ENCODE data around the gene CKB. TPM values are rescaled to one million over a fixed set of nuclear protein-coding genes. Genes with fewer than 3 reads are reported as not detected.

The CKB gene
- total RNA-seq, 2 donors from 2014 or later: 602 to 920 TPM

- Histone ChIP-seq H3K9me3 (ENCODE audit: control insufficient read depth, low read length) (no peaks in the 10 kb centered on the region), H3K27me3 (ENCODE audit: control insufficient read depth, insufficient read depth, low read length, poor library complexity, severe bottlenecking) (no peaks in the 10 kb centered on the region), H3K4me3 (ENCODE audit: low read length) (no peak overlapping the region), H3K4me1 (ENCODE audit: control insufficient read depth, insufficient read depth, low read length) (peaks cover 11% of the 10 kb centered on the region), H3K9ac (ENCODE audit: extremely low read depth, low read length, poor library complexity, severe bottlenecking) (no peak overlapping the region), H3K27ac (ENCODE audit: low read depth, low read length) (peak overlapping the region; percentile 100), H3K36me3 (ENCODE audit: control insufficient read depth, insufficient read depth, low read length) (no peaks in the 10 kb centered on the region)
- H3K4me1 Mint-ChIP-seq: no peaks in the 10 kb centered on the region
- no peaks in the 10 kb centered on the region for H3K36me3 Mint-ChIP-seq (ENCODE audit: low read depth)
- H3K27me3 Mint-ChIP-seq (ENCODE audit: insufficient read depth): peaks cover 3% of the 10 kb centered on the region
- DNase-seq: no peak
- TF ChIP-seq CTCF (conservative IDR thresholded peaks at IDR 0.05): no peak
- WGBS, 2 experiments (ENCODE audit: insufficient coverage in 1 of 2, insufficient read length in 1 of 2): 83 to 88% methylated on average over 13 to 16 of the region's 17 CpGs
- no peak overlapping the region for H3K4me3 Mint-ChIP-seq
- H3K27ac Mint-ChIP-seq: no peak overlapping the region
- H3K9me3 Mint-ChIP-seq: no peaks in the 10 kb centered on the region
Observed at GRCh38 chr14:103540821-103541708, 18.4 kb upstream of the CKB start.

- Mint-ChIP-seq H3K4me3 (no peak overlapping the region), H3K9me3 (no peaks in the 10 kb centered on the region), H3K36me3 (ENCODE audit: low read depth) (no peaks in the 10 kb centered on the region), H3K27me3 (ENCODE audit: insufficient read depth) (peaks cover 3% of the 10 kb centered on the region), H3K27ac (no peak overlapping the region), H3K4me1 (no peaks in the 10 kb centered on the region)
- no peaks in the 10 kb centered on the region for H3K36me3 ChIP-seq (ENCODE audit: control insufficient read depth, insufficient read depth, low read length)
- 86 to 94% methylated on average over 11 to 28 of the region's 28 CpGs for WGBS, 2 experiments (ENCODE audit: insufficient coverage in 1 of 2, insufficient read length in 1 of 2)
- peaks cover 11% of the 10 kb centered on the region for H3K4me1 ChIP-seq (ENCODE audit: control insufficient read depth, insufficient read depth, low read length)
- H3K27ac ChIP-seq (ENCODE audit: low read depth, low read length): peak overlapping the region; percentile 38
- H3K9ac ChIP-seq (ENCODE audit: extremely low read depth, low read length, poor library complexity, severe bottlenecking): no peak overlapping the region
- no peak overlapping the region for H3K4me3 ChIP-seq (ENCODE audit: low read length)
- no peaks in the 10 kb centered on the region for H3K9me3 ChIP-seq (ENCODE audit: control insufficient read depth, low read length)
- H3K27me3 ChIP-seq (ENCODE audit: control insufficient read depth, insufficient read depth, low read length, poor library complexity, severe bottlenecking): no peaks in the 10 kb centered on the region
- no peak for DNase-seq
- TF ChIP-seq CTCF (conservative IDR thresholded peaks at IDR 0.05): peak; percentile 48
Observed at GRCh38 chr14:103539056-103539825, 16.6 kb upstream of the CKB start.

GRCh38 chr14:103538291-103539055 lies 15.8 kb upstream of the CKB start:
- no peaks in the 10 kb centered on the region for H3K4me1 Mint-ChIP-seq
- no peak for DNase-seq
- H3K27ac Mint-ChIP-seq: no peak overlapping the region
- peak overlapping the region; percentile 38 for H3K27ac ChIP-seq (ENCODE audit: low read depth, low read length)
- 85 to 94% methylated on average over 15 to 30 of the region's 30 CpGs for WGBS, 2 experiments (ENCODE audit: insufficient coverage in 1 of 2, insufficient read length in 1 of 2)
- TF ChIP-seq CTCF (conservative IDR thresholded peaks at IDR 0.05): no peak
- no peak overlapping the region for H3K4me3 ChIP-seq (ENCODE audit: low read length)
- no peaks in the 10 kb centered on the region for H3K36me3 ChIP-seq (ENCODE audit: control insufficient read depth, insufficient read depth, low read length)
- H3K36me3 Mint-ChIP-seq (ENCODE audit: low read depth): no peaks in the 10 kb centered on the region
- peaks cover 11% of the 10 kb centered on the region for H3K4me1 ChIP-seq (ENCODE audit: control insufficient read depth, insufficient read depth, low read length)
- H3K9me3 Mint-ChIP-seq: no peaks in the 10 kb centered on the region
- H3K4me3 Mint-ChIP-seq: no peak overlapping the region
- H3K9me3 ChIP-seq (ENCODE audit: control insufficient read depth, low read length): no peaks in the 10 kb centered on the region
- no peaks in the 10 kb centered on the region for H3K27me3 ChIP-seq (ENCODE audit: control insufficient read depth, insufficient read depth, low read length, poor library complexity, severe bottlenecking)
- H3K27me3 Mint-ChIP-seq (ENCODE audit: insufficient read depth): peaks cover 3% of the 10 kb centered on the region
- no peak overlapping the region for H3K9ac ChIP-seq (ENCODE audit: extremely low read depth, low read length, poor library complexity, severe bottlenecking)

Measured in endodermal cell (in vitro differentiated cells).